AG04450 (cell line): ENCODE data around the gene HDAC5. TPM values are rescaled to one million over a fixed set of nuclear protein-coding genes. Genes with fewer than 3 reads are reported as not detected.

Experiments used
- CTCF ChIA-PET: fragments of 300-600, 350-600 bp; formaldehyde crosslinking; extraction: SDS; loops from one replicate; lab custom pipeline; 2022; ENCODE audit warnings: antibody characterized with exemption, inconsistent platforms; lab: Charles Lee
- POLR2A ChIA-PET: fragments of 350-600 bp; formaldehyde crosslinking; extraction: SDS; loops from one replicate; lab custom pipeline; 2021; ENCODE audit warnings: antibody characterized with exemption, inconsistent platforms; lab: Yijun Ruan, JAX
- DNase-seq: peaks from one replicate; pipeline ENCODE4 v3.0.0-alpha.2; 2011; ENCODE audit warnings: low read depth, low spot score
- H3K27ac ChIP-seq: one replicate; pipeline ENCODE4 v1.5.1; 2012; ENCODE audit warnings: low read depth, low read length, control low read depth
- H3K27me3 ChIP-seq: one replicate; pipeline ENCODE4 v1.6.0; 2012; ENCODE audit warnings: low read length; ENCODE audit not compliant: control insufficient read depth, insufficient read depth
- H3K4me3 ChIP-seq: 2 replicates; pipeline ENCODE4 v1.5.1; 2011; ENCODE audit warnings: mild to moderate bottlenecking, low read depth, low read length, control low read depth
- H3K9me3 ChIP-seq: 2 replicates; pipeline ENCODE4 v1.5.1; 2012; ENCODE audit warnings: low read length; ENCODE audit not compliant: control insufficient read depth, insufficient read depth
- CTCF ChIP-seq: IDR thresholded peaks from 2 replicates; pipeline ENCODE4 v1.5.1; 2011; ENCODE audit warnings: low read depth, low read length, control low read depth, inconsistent platforms
- polyA plus RNA-seq: library from polyadenylated mRNA; depleted of rRNA; stranded (reverse); fragments of >200 nt; gene quantifications from 2 replicates; pipeline ENCODE4 v1.2.3, GENCODE V29; 2011; rRNA removed
- small RNA-seq: library from RNA; depleted of rRNA; stranded (forward); fragments of <200 nt; gene quantifications from one replicate; pipeline ENCODE3, GENCODE V24; 2012; ENCODE audit warnings: low read depth; ENCODE audit not compliant: insufficient read length

Gene HDAC5
- polyA plus RNA-seq, 1 experiment: 21.3 TPM

- no peaks in the 10 kb centered on the region for H3K9me3 ChIP-seq
- TF ChIP-seq CTCF: no peak
- H3K27me3 ChIP-seq: no peaks in the 10 kb centered on the region
- no peak overlapping the region for H3K4me3 ChIP-seq
- DNase-seq: no peak
- no peak overlapping the region for H3K27ac ChIP-seq
- ChIA-PET CTCF (interaction anchor here (0.6 to 1.4 kb wide), 2 partner anchors 28 to 82 kb away, joined by 3 to 4 read pairs; no protein-coding TSS in a partner anchor), POLR2A (interaction anchor here (1.1 kb wide), 1 partner anchor 10 kb away, joined by 3 read pairs; no protein-coding TSS in a partner anchor)
These were observed 89.5 kb downstream of the HDAC5 start for GRCh38 chr17:44033861-44034408.

DNA sequence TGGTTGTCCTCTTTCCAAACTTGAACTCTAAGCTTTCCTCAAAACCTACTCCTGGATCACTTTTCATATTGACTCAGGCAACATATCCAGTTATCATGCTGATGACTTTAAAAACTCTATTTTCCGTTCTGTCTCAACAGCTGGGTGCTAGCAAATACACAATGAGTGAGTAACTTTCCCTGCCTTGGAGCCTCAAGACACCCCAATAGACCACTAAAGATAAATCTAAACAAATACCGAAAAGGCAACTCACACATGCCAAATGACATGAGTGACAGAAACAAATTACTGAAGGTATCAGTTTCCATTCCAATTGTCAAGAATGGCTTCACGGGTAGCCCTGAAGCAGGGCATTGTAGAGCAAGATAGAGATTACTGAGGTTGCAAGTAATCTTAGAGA is 93.0 kb downstream of the HDAC5 start:
- no peaks in the 10 kb centered on the region for H3K27me3 ChIP-seq
- TF ChIP-seq CTCF: no peak
- DNase-seq: no peak
- ChIA-PET POLR2A (no interaction called here), CTCF (interaction anchor here (4.1 kb wide), 1 partner anchor 11 kb away, joined by 24 read pairs; no protein-coding TSS in a partner anchor)
- H3K9me3 ChIP-seq: no peaks in the 10 kb centered on the region
- no peak overlapping the region for H3K27ac ChIP-seq
- no peak overlapping the region for H3K4me3 ChIP-seq

DNA sequence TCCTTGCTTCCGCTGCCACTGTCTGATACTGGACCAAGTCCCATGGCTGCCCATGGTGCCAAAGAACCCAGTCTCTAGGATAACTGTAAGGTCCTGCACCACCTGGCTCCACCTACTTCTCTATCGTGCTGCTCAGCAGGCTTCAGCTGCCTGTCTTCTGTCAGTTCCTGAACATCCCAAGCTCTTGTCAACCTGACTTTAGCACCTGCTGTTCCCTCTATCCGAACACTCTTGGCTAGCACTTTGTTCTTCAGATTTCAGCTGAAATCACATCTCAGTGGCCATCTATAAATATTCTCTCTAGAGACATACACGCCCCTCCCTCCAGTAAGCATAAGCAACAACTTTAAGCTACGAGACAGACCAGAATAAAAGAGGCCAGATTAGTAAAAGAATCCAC is 93.7 kb downstream of the HDAC5 start:
- no peak overlapping the region for H3K27ac ChIP-seq
- no peak for DNase-seq
- no peak for TF ChIP-seq CTCF
- no peaks in the 10 kb centered on the region for H3K27me3 ChIP-seq
- no peak overlapping the region for H3K4me3 ChIP-seq
- POLR2A ChIA-PET: no interaction called here
- no peaks in the 10 kb centered on the region for H3K9me3 ChIP-seq
- CTCF ChIA-PET: interaction anchor here (4.1 kb wide), 1 partner anchor 12 kb away, joined by 24 read pairs; no protein-coding TSS in a partner anchor

Small RNAs within 50 kb of the gene (small RNA-seq; reads per million reads assigned to genes)
- not detected for gene RNU6-131P

Other genes with a start within 250 kb of the HDAC5 start
- 2.4 and 2.5 TPM in 2 replicates for gene MPP2, start 216.1 kb downstream of the HDAC5 start, polyA plus RNA-seq
- gene PPY, start 181.2 kb downstream of the HDAC5 start, polyA plus RNA-seq: not detected in 2 replicates
- not detected in 2 replicates for gene PYY, start 169.7 kb downstream of the HDAC5 start, polyA plus RNA-seq
- gene NAGS, start 119.0 kb downstream of the HDAC5 start, polyA plus RNA-seq: 0.93 and 1.1 TPM in 2 replicates
- 31.3 and 35.5 TPM in 2 replicates for gene TMEM101, start 108.7 kb downstream of the HDAC5 start, polyA plus RNA-seq
- 46.5 and 57.5 TPM in 2 replicates for gene LSM12, start 57.0 kb downstream of the HDAC5 start, polyA plus RNA-seq
- gene G6PC3, start 52.9 kb downstream of the HDAC5 start, polyA plus RNA-seq: 69.8 and 87.4 TPM in 2 replicates
- gene HROB, start 18.3 kb upstream of the HDAC5 start, polyA plus RNA-seq: 0.86 and 0.97 TPM in 2 replicates
- not detected in 2 replicates for gene ASB16, start 47.1 kb upstream of the HDAC5 start, polyA plus RNA-seq
- 34.3 and 37.1 TPM in 2 replicates for gene TMUB2, start 63.3 kb upstream of the HDAC5 start, polyA plus RNA-seq
- 44.1 and 51.6 TPM in 2 replicates for gene ATXN7L3, start 76.2 kb upstream of the HDAC5 start, polyA plus RNA-seq
- gene UBTF, start 96.0 kb upstream of the HDAC5 start, polyA plus RNA-seq: 26.6 and 30.0 TPM in 2 replicates
- gene SLC4A1, start 144.5 kb upstream of the HDAC5 start, polyA plus RNA-seq: not detected in 2 replicates
- 0.11 TPM in 1 of 2 replicates, not detected in the other for gene RUNDC3A, start 185.0 kb upstream of the HDAC5 start, polyA plus RNA-seq
- gene SLC25A39, start 201.2 kb upstream of the HDAC5 start, polyA plus RNA-seq: 32.1 and 43.4 TPM in 2 replicates
- 203 and 322 TPM in 2 replicates for gene GRN, start 221.7 kb upstream of the HDAC5 start, polyA plus RNA-seq
- gene FAM171A2, start 240.2 kb upstream of the HDAC5 start, polyA plus RNA-seq: 5.3 and 8.0 TPM in 2 replicates